ENCODE results near the gene SLC35B1.
"Not testable (repeated sequence)": the region's sequence is repeated elsewhere in the genome, so short reads cannot be mapped to it uniquely, and the experiment has no call there.

The SLC35B1 gene

DNA sequence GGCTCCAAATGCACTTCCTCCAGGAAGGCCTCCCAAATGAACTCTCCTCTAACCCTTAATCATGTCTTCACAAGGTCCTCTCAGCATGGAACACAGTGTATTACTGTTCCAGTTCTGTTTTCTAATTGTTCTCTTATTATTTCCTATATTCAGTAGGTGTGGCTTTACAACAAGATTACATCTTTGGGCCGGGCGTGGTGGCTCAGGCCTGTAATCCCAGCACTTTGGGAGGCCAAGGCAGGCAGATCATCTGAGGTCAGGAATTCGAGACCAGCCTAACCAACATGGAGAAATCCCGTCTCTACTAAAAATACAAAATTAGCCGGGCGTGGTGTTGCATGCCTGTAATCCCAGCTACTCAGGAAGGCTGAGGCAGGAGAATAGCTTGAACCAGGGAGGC lies 34.1 kb downstream of the SLC35B1 start:
- DNase-seq (ENCODE audit: extremely low read depth in 1 of 2, low read depth in 1 of 2), result not testable (repeated sequence)

DNA sequence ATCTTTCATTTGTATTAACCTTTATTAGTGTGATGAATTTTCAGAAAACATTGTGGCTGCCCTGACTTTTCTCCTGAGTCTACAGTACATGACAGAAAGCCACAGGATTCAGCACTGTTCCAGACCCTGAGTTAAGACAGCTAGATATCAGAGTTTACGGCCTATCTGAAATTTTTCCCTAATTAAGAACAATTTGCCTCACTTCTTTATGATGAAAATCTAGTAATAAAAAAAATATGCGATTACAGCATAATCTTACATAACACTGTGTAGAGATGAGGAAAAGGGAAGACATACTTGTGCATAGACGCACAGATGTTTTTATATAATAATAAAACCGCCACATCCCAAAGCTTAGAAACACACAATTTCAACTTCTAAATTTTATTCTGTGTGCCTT lies 37.1 kb downstream of the SLC35B1 start:
- DNase-seq (ENCODE audit: extremely low read depth in 1 of 2, low read depth in 1 of 2), result no peak

DNA sequence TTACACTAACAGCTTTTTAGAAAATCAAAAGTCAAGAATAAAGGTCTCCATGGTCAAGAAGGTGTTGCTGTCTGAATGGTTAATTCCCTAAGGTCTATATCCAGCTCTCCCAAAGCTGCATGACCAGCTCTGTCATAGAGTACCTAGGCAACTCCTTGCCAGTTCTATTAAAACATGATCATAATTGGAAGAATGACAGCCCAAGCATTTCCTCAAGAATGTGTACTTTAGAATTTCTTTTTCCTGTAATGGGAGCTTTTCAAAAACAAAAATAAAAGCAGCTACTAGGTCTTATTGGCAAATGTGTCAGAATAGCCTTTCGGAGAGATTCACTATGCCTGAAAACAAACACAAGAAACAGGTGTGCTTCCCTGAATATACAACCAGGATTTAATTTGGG lies 37.8 kb downstream of the SLC35B1 start:
- DNase-seq (ENCODE audit: extremely low read depth in 1 of 2, low read depth in 1 of 2), result no peak

DNA sequence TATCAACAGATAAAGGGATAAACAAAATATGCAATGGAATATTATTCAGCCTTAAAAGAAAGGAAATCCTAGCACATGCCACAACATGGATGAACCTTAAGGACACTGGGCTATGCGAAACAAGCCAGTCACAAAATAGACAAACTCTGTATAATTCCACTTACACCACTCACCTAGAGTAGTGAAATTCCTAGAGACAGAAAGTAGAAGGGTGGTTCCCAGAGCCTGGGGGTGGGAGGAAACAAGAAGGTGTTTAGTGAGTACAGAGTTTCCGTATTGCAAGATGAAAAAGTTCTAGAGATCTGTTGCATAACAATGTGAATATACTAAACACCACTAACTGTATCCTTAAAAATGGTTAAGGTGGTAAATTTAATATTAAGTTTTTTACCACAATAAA lies 39.9 kb downstream of the SLC35B1 start:
- DNase-seq (ENCODE audit: extremely low read depth in 1 of 2, low read depth in 1 of 2), result no peak

DNA sequence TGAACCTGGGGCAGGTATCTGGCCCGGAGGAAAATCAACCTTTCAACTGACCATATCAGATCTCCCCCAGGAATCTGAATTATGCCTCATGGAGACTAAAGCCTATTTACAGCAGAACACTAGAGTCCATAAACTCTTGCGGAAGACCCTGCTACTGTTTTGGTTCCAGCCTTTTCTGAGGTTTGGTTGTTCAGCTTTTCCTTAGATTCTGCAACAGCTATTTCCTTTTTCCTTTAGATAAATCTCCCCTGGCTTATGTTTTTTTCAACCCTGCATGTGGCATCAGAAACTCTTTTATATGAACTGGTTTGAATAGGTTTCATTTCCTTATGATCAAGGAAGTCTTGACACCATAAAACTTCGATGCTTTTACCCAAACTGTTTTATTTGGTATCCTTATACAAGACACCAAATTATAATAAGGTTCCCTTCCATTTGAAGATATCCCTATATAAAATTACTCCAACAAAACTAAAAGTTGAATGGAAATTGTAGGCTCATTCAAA lies 43.0 kb downstream of the SLC35B1 start:
- DNase-seq (ENCODE audit: extremely low read depth in 1 of 2, low read depth in 1 of 2), result no peak

DNA sequence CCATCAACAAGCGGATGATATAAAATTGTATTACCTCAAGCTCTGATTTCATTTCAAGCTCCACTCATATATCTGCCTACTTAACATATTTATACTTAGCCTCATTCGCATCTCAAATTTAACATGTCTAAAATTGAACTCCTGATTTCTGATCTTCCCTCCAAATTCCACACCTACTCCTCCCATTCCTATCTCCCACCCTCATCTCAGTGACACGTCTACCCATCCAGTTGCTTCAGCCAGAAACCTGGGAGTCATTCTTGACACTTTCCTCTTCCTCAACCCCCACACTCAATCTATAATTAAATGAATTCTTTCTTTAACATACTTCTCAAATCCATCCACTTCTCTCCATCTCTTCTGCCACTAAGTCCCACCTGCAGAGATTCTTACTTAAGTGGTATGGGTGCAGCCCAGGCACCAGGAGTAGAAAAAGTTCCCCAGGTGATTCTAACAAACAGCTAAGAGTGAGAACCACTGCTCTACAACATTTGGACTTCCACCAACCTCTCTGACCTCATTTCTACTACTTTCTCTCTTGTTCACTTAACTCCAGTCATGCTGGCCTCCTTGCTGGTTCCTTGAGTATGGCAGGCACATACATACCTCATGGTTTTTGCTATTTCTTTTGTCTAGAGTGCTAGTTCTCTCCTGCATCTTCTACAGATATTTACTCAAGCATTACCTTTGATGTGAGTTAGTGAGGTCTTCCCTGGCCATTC lies 47.9 kb downstream of the SLC35B1 start:
- DNase-seq (ENCODE audit: extremely low read depth in 1 of 2, low read depth in 1 of 2), result no peak

DNA sequence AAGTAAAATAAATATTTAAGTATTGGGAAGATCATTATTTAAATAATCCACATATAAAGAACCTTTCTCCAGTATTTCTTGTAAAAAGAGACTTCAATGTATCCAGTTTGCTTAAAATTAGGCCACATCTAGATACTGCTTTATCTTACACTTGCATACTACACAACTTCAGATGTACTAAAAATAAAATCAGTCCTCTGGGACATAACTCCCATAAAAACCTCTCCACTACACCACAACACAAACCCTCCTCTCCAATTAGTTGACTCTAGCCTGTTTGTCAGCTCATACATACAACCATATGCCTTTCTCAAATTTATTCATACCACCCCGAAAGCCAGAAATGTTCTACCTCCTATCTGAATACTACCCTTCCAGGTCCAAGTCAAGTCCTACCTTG lies 51.5 kb downstream of the SLC35B1 start:
- DNase-seq (ENCODE audit: extremely low read depth in 1 of 2, low read depth in 1 of 2), result no peak

Measured in activated CD8-positive, alpha-beta memory T cell treated with anti-CD3 and anti-CD28 coated beads for 1 hour (primary cell).